NCI-H1436 (cell line): ENCODE data around the gene MYL12A.
"Not testable (repeated sequence)": the region's sequence is repeated elsewhere in the genome, so short reads cannot be mapped to it uniquely, and the experiment has no call there.

Experiments used
- DNase-seq: peaks from one replicate; lab custom pipeline; 2025; lab: John Stamatoyannopoulos, UW

The MYL12A gene

GRCh38 chr18:3255611-3256165 lies 8.1 kb downstream of the MYL12A start:
- no peak for DNase-seq

- no peak for DNase-seq
Measured at GRCh38 chr18:3256693-3257626, 9.4 kb downstream of the MYL12A start.

GRCh38 chr18:3257627-3258120 lies 10.1 kb downstream of the MYL12A start:
- DNase-seq, result no peak

- DNase-seq, result no peak
Measured at GRCh38 chr18:3260995-3261372, 13.4 kb downstream of the MYL12A start.

GRCh38 chr18:3261373-3262233 lies 14.0 kb downstream of the MYL12A start, which contains the start of gene MYL12B:
Gene MYL12B, plus strand, starts transcription at chr18:3262133. Its CDS starts 10,766 bp downstream, at chr18:3272899.
- peak; percentile 38 for DNase-seq

- DNase-seq, result no peak
Measured at GRCh38 chr18:3262234-3263131, 14.9 kb downstream of the MYL12A start.

- no peak for DNase-seq
Measured at GRCh38 chr18:3263132-3263700, 15.6 kb downstream of the MYL12A start.

GRCh38 chr18:3264362-3264761 lies 16.8 kb downstream of the MYL12A start:
- DNase-seq, result no peak

- DNase-seq, result no peak
Measured at GRCh38 chr18:3265564-3266033, 18.0 kb downstream of the MYL12A start.

GRCh38 chr18:3266062-3266608 lies 18.5 kb downstream of the MYL12A start:
- no peak for DNase-seq

GRCh38 chr18:3268306-3268705 lies 20.7 kb downstream of the MYL12A start:
- DNase-seq, result no peak

- DNase-seq, result no peak
Measured at GRCh38 chr18:3269241-3269913, 21.8 kb downstream of the MYL12A start.

- DNase-seq, result no peak
Measured at GRCh38 chr18:3269914-3270299, 22.3 kb downstream of the MYL12A start.

GRCh38 chr18:3273042-3273441 lies 25.4 kb downstream of the MYL12A start:
- no peak for DNase-seq

- not testable (repeated sequence) for DNase-seq
Measured at GRCh38 chr18:3277643-3278213, 30.1 kb downstream of the MYL12A start.

GRCh38 chr18:3279201-3280185 lies 31.9 kb downstream of the MYL12A start:
- no peak for DNase-seq

- peak; percentile 70 for DNase-seq
Measured at GRCh38 chr18:3281456-3282400, 34.1 kb downstream of the MYL12A start.
